H9 (cell line): ENCODE data around the gene ERC1. TPM values are rescaled to one million over a fixed set of nuclear protein-coding genes. Genes with fewer than 3 reads are reported as not detected.

Source experiments
- DNase-seq: peaks from one replicate; pipeline ENCODE4 v3.0.0-alpha.2; 2017
- H2AFZ ChIP-seq: one replicate; pipeline ENCODE4 v1.6.1; 2013; ENCODE audit warnings: mild to moderate bottlenecking, low read length, control low read depth, moderate library complexity
- H2AK5ac ChIP-seq: 2 replicates; pipeline ENCODE4 v1.6.1; 2013; ENCODE audit warnings: low read length, control low read depth, mixed read lengths; ENCODE audit not compliant: insufficient read length
- H2BK120ac ChIP-seq: one replicate; pipeline ENCODE4 v1.6.1; 2013; ENCODE audit warnings: low read depth, mild to moderate bottlenecking, low read length, control low read depth, inconsistent platforms; ENCODE audit not compliant: poor library complexity, severe bottlenecking
- H2BK12ac ChIP-seq: 2 replicates; pipeline ENCODE4 v1.6.1; 2013; ENCODE audit warnings: low read length, control low read depth, mixed read lengths, low read depth; ENCODE audit not compliant: insufficient read length
- H2BK15ac ChIP-seq: 2 replicates; pipeline ENCODE4 v1.6.1; 2013; ENCODE audit warnings: low read depth, low read length, control low read depth
- H2BK20ac ChIP-seq: one replicate; pipeline ENCODE4 v1.6.1; 2013; ENCODE audit warnings: low read depth, mild to moderate bottlenecking, low read length, control low read depth, inconsistent platforms; ENCODE audit not compliant: poor library complexity, severe bottlenecking
- H2BK5ac ChIP-seq: 2 replicates; pipeline ENCODE4 v1.6.1; 2013; ENCODE audit warnings: low read length, control low read depth, mixed read lengths; ENCODE audit not compliant: insufficient read length
- H3K14ac ChIP-seq: 2 replicates; pipeline ENCODE4 v1.6.1; 2013; ENCODE audit warnings: low read length, control low read depth; ENCODE audit not compliant: insufficient read depth
- H3K18ac ChIP-seq: 2 replicates; pipeline ENCODE4 v1.6.1; 2013; ENCODE audit warnings: low read depth, mild to moderate bottlenecking, mixed read lengths, low read length, control low read depth; ENCODE audit not compliant: insufficient read length
- H3K23ac ChIP-seq: 2 replicates; pipeline ENCODE4 v1.6.1; 2013; ENCODE audit warnings: low read length, control low read depth, mixed read lengths, low read depth; ENCODE audit not compliant: insufficient read length
- H3K23me2 ChIP-seq: 2 replicates; pipeline ENCODE4 v1.6.1; 2013; ENCODE audit warnings: low read depth, mild to moderate bottlenecking, mixed read lengths, low read length, control low read depth; ENCODE audit not compliant: insufficient read length, poor library complexity, severe bottlenecking
- H3K27ac ChIP-seq: 2 replicates; pipeline ENCODE4 v1.5.1; 2013; ENCODE audit warnings: low read length, control low read depth, mixed read lengths, low read depth; ENCODE audit not compliant: insufficient read length
- H3K27me3 ChIP-seq: 2 replicates; pipeline ENCODE4 v1.6.1; 2013; ENCODE audit warnings: low read length, control low read depth, inconsistent platforms; ENCODE audit not compliant: insufficient read depth
- H3K4ac ChIP-seq: 2 replicates; pipeline ENCODE4 v1.6.1; 2013; ENCODE audit warnings: low read depth, mild to moderate bottlenecking, control low read depth, inconsistent platforms, low read length, moderate library complexity
- H3K4me1 ChIP-seq: 2 replicates; pipeline ENCODE4 v1.6.1; 2013; ENCODE audit warnings: low read length, control low read depth, inconsistent platforms; ENCODE audit not compliant: insufficient read depth
- H3K4me2 ChIP-seq: 2 replicates; pipeline ENCODE4 v1.6.1; 2013; ENCODE audit warnings: low read length, control low read depth, mixed read lengths; ENCODE audit not compliant: insufficient read length, insufficient read depth
- H3K56ac ChIP-seq: 2 replicates; pipeline ENCODE4 v1.6.1; 2013; ENCODE audit warnings: low read depth, mild to moderate bottlenecking, mixed read lengths, low read length, control low read depth; ENCODE audit not compliant: insufficient read length
- H3K79me1 ChIP-seq: 2 replicates; pipeline ENCODE4 v1.6.1; 2013; ENCODE audit warnings: low read depth, mild to moderate bottlenecking, moderate library complexity, low read length, control low read depth, inconsistent platforms; ENCODE audit not compliant: insufficient read depth, poor library complexity, severe bottlenecking
- H3K79me2 ChIP-seq: 2 replicates; pipeline ENCODE4 v1.6.1; 2013; ENCODE audit warnings: low read length, control low read depth, inconsistent platforms; ENCODE audit not compliant: insufficient read depth
- H3K9ac ChIP-seq: 2 replicates; pipeline ENCODE4 v1.6.1; 2013; ENCODE audit warnings: low read length, control low read depth, mixed read lengths; ENCODE audit not compliant: insufficient read length; ENCODE audit errors: extremely low read depth
- H3K9me3 ChIP-seq: one replicate; pipeline ENCODE4 v1.6.1; 2013; ENCODE audit warnings: low read depth, low read length, inconsistent platforms; ENCODE audit not compliant: control insufficient read depth
- H3T11ph ChIP-seq: one replicate; pipeline ENCODE4 v1.6.1; 2013; ENCODE audit warnings: mild to moderate bottlenecking, low read length, control low read depth, inconsistent platforms
- H4K20me1 ChIP-seq: one replicate; pipeline ENCODE4 v1.6.1; 2013; ENCODE audit not compliant: control insufficient read depth, insufficient read length, insufficient read depth
- H4K5ac ChIP-seq: 2 replicates; pipeline ENCODE4 v1.6.1; 2013; ENCODE audit warnings: low read depth, mild to moderate bottlenecking, mixed read lengths, low read length, control low read depth; ENCODE audit not compliant: insufficient read length
- H4K8ac ChIP-seq: replicated peaks from 2 replicates; pipeline ENCODE4 v1.6.1; 2013; ENCODE audit warnings: low read length, control low read depth, mixed read lengths, low read depth; ENCODE audit not compliant: insufficient read length
- H4K91ac ChIP-seq: 2 replicates; pipeline ENCODE4 v1.6.1; 2013; ENCODE audit warnings: low read depth, mild to moderate bottlenecking, moderate library complexity, mixed read lengths, low read length, control low read depth; ENCODE audit not compliant: insufficient read length
- H3K27ac Mint-ChIP-seq, 3 experiments: 2 replicates in 2 of 3; 3 replicates in 1 of 3; pipeline ENCODE4 v1.8.0; 2020 to 2021; ENCODE audit warnings: mixed read lengths in 3 of 3, mild to moderate bottlenecking in 1 of 3, moderate library complexity in 1 of 3
- H3K27me3 Mint-ChIP-seq: 2 replicates; pipeline ENCODE4 v1.8.0; 2021; ENCODE audit warnings: low read depth, mild to moderate bottlenecking, moderate library complexity, mixed read lengths
- H3K36me3 Mint-ChIP-seq, 3 experiments: 2 replicates in 2 of 3; 3 replicates in 1 of 3; pipeline ENCODE4 v1.8.0; 2020 to 2021; ENCODE audit warnings: low read depth in 3 of 3, mixed read lengths in 3 of 3; ENCODE audit not compliant: insufficient read depth in 1 of 3
- H3K4me1 Mint-ChIP-seq, 2 experiments: 2 replicates each; pipeline ENCODE4 v1.8.0; 2020; ENCODE audit warnings: mixed read lengths in 2 of 2
- H3K4me3 Mint-ChIP-seq, 2 experiments: 2 replicates in 1 of 2; 3 replicates in 1 of 2; pipeline ENCODE4 v1.8.0; 2020 to 2021; ENCODE audit warnings: mild to moderate bottlenecking in 2 of 2, mixed read lengths in 2 of 2, moderate library complexity in 1 of 2
- H3K9me3 Mint-ChIP-seq, 2 experiments: 2 replicates in 1 of 2; 3 replicates in 1 of 2; pipeline ENCODE4 v1.8.0; 2020; ENCODE audit warnings: mild to moderate bottlenecking in 2 of 2, mixed read lengths in 2 of 2, moderate library complexity in 1 of 2
- WGBS: extraction: QIAGEN DNeasy Blood & Tissue Kit; methylation state at CpG from one replicate; pipeline ENCODE4 v1.1.7; 2013; ENCODE audit warnings: missing lambda C conversion rate, low lambda C conversion rate, mixed read lengths; ENCODE audit not compliant: insufficient read length; ENCODE audit errors: extremely low coverage; 5-methylcytosine and 5-hydroxymethylcytosine counted together
- total RNA-seq: library from RNA; stranded (reverse); gene quantifications from 2 replicates; pipeline ENCODE4 v1.2.1, GENCODE V29; 2021
- TF ChIP-seq, protein P1 (sequence below): fragments of 200-600 bp; sonication (generic); conservative IDR thresholded peaks from 3 replicates; pipeline ENCODE4 v1.8.0; 2021; ENCODE audit warnings: antibody characterized with exemption, mild to moderate bottlenecking

ERC1 gene
- total RNA-seq, 1 experiment from 2014 or later, result 51.2 TPM

DNA sequence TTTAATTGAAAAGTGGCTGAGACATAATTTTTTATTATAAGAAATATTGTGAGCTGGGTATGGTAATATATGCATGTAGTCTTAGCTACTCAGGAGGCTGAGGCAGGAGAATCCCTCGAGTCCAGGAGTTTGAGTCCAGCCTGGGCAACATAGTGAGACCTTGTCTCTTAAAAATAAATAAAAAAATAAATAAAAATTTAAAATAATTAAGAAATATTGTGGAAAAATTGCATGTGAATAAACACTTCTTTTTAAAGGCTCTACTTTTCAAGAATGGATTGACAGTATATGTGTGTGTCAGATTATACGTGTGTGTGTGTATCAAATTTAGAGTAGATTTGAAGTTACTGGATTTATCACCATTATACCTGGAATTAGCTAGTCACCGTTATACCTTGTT is 43.2 kb downstream of the ERC1 start:
- H2BK15ac ChIP-seq, result no peak overlapping the region
- H3K4me1 Mint-ChIP-seq, result no peaks in the 10 kb centered on the region
- H3K79me2 ChIP-seq, result no peaks in the 10 kb centered on the region
- no peak overlapping the region for H4K8ac ChIP-seq
- no peak overlapping the region for H3K4me3 Mint-ChIP-seq
- H4K5ac ChIP-seq, result no peak overlapping the region
- WGBS, result no CpG with 5 or more reads among the region's 3 CpGs
- H3K18ac ChIP-seq, result no peak overlapping the region
- H2AFZ ChIP-seq, result no peak overlapping the region
- H2BK5ac ChIP-seq, result no peak overlapping the region
- no peak overlapping the region for H2BK20ac ChIP-seq
- H3K56ac ChIP-seq, result no peak overlapping the region
- no peaks in the 10 kb centered on the region for H3K27me3 ChIP-seq
- no peaks in the 10 kb centered on the region for H4K20me1 ChIP-seq
- H3K23me2 ChIP-seq, result no peaks in the 10 kb centered on the region
- no peak overlapping the region for H2BK120ac ChIP-seq
- no peaks in the 10 kb centered on the region for H3K79me1 ChIP-seq
- TF ChIP-seq, protein P1, sequence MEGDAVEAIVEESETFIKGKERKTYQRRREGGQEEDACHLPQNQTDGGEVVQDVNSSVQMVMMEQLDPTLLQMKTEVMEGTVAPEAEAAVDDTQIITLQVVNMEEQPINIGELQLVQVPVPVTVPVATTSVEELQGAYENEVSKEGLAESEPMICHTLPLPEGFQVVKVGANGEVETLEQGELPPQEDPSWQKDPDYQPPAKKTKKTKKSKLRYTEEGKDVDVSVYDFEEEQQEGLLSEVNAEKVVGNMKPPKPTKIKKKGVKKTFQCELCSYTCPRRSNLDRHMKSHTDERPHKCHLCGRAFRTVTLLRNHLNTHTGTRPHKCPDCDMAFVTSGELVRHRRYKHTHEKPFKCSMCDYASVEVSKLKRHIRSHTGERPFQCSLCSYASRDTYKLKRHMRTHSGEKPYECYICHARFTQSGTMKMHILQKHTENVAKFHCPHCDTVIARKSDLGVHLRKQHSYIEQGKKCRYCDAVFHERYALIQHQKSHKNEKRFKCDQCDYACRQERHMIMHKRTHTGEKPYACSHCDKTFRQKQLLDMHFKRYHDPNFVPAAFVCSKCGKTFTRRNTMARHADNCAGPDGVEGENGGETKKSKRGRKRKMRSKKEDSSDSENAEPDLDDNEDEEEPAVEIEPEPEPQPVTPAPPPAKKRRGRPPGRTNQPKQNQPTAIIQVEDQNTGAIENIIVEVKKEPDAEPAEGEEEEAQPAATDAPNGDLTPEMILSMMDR, result no peak
- no peak overlapping the region for H3K23ac ChIP-seq
- H2AK5ac ChIP-seq, result no peak overlapping the region
- no peaks in the 10 kb centered on the region for H3K4me1 ChIP-seq
- no peaks in the 10 kb centered on the region for H3K9me3 ChIP-seq
- H3K9ac ChIP-seq, result no peak overlapping the region
- no peak overlapping the region for H3K14ac ChIP-seq
- no peaks in the 10 kb centered on the region for H3K27me3 Mint-ChIP-seq
- H2BK12ac ChIP-seq, result no peak overlapping the region
- H3K4ac ChIP-seq, result no peak overlapping the region
- H4K91ac ChIP-seq, result no peak overlapping the region
- no peak for DNase-seq
- H3K27ac ChIP-seq, result no peak overlapping the region
- no peak overlapping the region for H3T11ph ChIP-seq
- H3K4me2 ChIP-seq, result no peak overlapping the region
- H3K9me3 Mint-ChIP-seq, result no peaks in the 10 kb centered on the region
- peaks cover 4 to 39% (median 24%) of the 10 kb centered on the region in 3 experiments for H3K36me3 Mint-ChIP-seq
- no peak overlapping the region for H3K27ac Mint-ChIP-seq
